Activated CD8-positive, alpha-beta T cell treated with anti-CD3 and anti-CD28 coated beads, Interleukin-2, amount 10 ng/mL, durations not matched to agents 7 days and 5 days (primary cell): ENCODE measurements around the gene C1QTNF8. TPM values are rescaled to one million over a fixed set of nuclear protein-coding genes. Genes with fewer than 3 reads are reported as not detected.

ENCODE experiments used
- ATAC-seq: fragments of 150-1000 bp; cut with Tn5 transposase; one replicate; pipeline ENCODE4 v1.10.0; 2021; ENCODE audit warnings: moderate library complexity
- CTCF ChIA-PET: fragments of 350-600 bp; sonication (Branson Sonifier 250); formaldehyde crosslinking; loops from one replicate; lab custom pipeline; 2021; ENCODE audit warnings: antibody characterized with exemption; lab: Charles Lee
- POLR2A ChIA-PET: fragments of 350-600 bp; sonication (Branson Sonifier 250); formaldehyde crosslinking; loops from one replicate; lab custom pipeline; 2021; ENCODE audit warnings: antibody characterized with exemption; lab: Charles Lee
- DNase-seq: peaks from one replicate; pipeline ENCODE4 v3.0.0-alpha.2; 2020
- H3K27ac Mint-ChIP-seq: one replicate; pipeline ENCODE4 v1.8.0; 2021; ENCODE audit warnings: mild to moderate bottlenecking, mixed read lengths
- H3K27me3 Mint-ChIP-seq: one replicate; pipeline ENCODE4 v1.8.0; 2021; ENCODE audit warnings: low read depth, mixed read lengths
- H3K36me3 Mint-ChIP-seq: one replicate; pipeline ENCODE4 v1.8.0; 2021; ENCODE audit warnings: low read depth, mixed read lengths
- H3K4me1 Mint-ChIP-seq: one replicate; pipeline ENCODE4 v1.8.0; 2021; ENCODE audit warnings: low read depth, mixed read lengths
- H3K4me3 Mint-ChIP-seq: one replicate; pipeline ENCODE4 v1.8.0; 2021; ENCODE audit warnings: mild to moderate bottlenecking, mixed read lengths
- H3K9me3 Mint-ChIP-seq: one replicate; pipeline ENCODE4 v1.8.0; 2022; ENCODE audit warnings: mixed read lengths; ENCODE audit not compliant: insufficient read depth
- total RNA-seq, 2 experiments: library from RNA; stranded (reverse); gene quantifications; one replicate each; pipeline ENCODE4 v1.2.3, GENCODE V29; 2021

The C1QTNF8 gene
- total RNA-seq, 2 experiments from 2014 or later: not detected

- ATAC-seq: peak; percentile 72
- Mint-ChIP-seq H3K4me1 (no peaks in the 10 kb centered on the region), H3K27ac (no peak overlapping the region), H3K4me3 (no peak overlapping the region), H3K27me3 (no peaks in the 10 kb centered on the region), H3K9me3 (peaks cover 3% of the 10 kb centered on the region), H3K36me3 (no peaks in the 10 kb centered on the region)
- POLR2A ChIA-PET: no interaction called here
- peak; percentile 61 for DNase-seq
- CTCF ChIA-PET: interaction anchor here (0.6 to 2.3 kb wide), 5 partner anchors 11 to 243 kb away, joined by 3 to 12 read pairs (median 3); no protein-coding TSS in a partner anchor
Measured at GRCh38 chr16:1057252-1057932, 38.7 kb downstream of the C1QTNF8 start.

GRCh38 chr16:1056196-1056595 is 39.8 kb downstream of the C1QTNF8 start:
- no peak for DNase-seq
- ATAC-seq: no peak
- POLR2A ChIA-PET: no interaction called here

DNA sequence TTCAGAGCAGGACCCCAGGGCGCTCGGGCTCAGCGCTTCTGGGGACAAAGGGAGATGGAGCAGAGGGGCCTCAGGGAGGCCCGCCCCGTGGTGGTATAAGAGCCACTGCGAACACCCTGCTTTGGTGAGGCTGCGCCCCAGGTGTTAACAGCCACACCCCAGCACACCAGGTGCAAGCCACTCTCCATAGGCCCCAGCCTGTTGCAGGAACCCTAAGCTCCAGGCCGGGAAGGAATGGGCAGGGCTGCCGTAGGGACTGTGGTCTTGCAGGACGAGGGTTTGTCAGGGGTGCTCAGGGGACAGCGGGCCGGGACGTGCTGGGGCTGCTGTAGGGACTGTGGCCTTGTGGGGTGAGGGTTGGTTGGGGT is 40.5 kb downstream of the C1QTNF8 start:
- Mint-ChIP-seq H3K9me3 (peaks cover 3% of the 10 kb centered on the region), H3K36me3 (no peaks in the 10 kb centered on the region), H3K4me3 (no peak overlapping the region), H3K27me3 (no peaks in the 10 kb centered on the region), H3K4me1 (no peaks in the 10 kb centered on the region), H3K27ac (no peak overlapping the region)
- CTCF ChIA-PET: interaction anchor here (2.3 kb wide), 1 partner anchor 241 kb away, joined by 12 read pairs; no protein-coding TSS in a partner anchor
- ATAC-seq (no peak), DNase-seq (no peak)
- POLR2A ChIA-PET: no interaction called here

More at GRCh38 chr16:1056196-1056595, 39.8 kb downstream of the C1QTNF8 start:
- H3K27me3 Mint-ChIP-seq: no peaks in the 10 kb centered on the region
- H3K9me3 Mint-ChIP-seq: peaks cover 3% of the 10 kb centered on the region
- CTCF ChIA-PET: interaction anchor here (0.6 to 2.3 kb wide), 2 partner anchors 242 to 344 kb away, joined by 3 to 12 read pairs; no protein-coding TSS in a partner anchor
- no peaks in the 10 kb centered on the region for H3K4me1 Mint-ChIP-seq
- no peak overlapping the region for H3K27ac Mint-ChIP-seq
- no peak overlapping the region for H3K4me3 Mint-ChIP-seq
- H3K36me3 Mint-ChIP-seq: no peaks in the 10 kb centered on the region

GRCh38 chr16:1054660-1055556 is 41.1 kb downstream of the C1QTNF8 start:
- Mint-ChIP-seq H3K36me3 (no peaks in the 10 kb centered on the region), H3K27me3 (no peaks in the 10 kb centered on the region), H3K9me3 (peaks cover 3% of the 10 kb centered on the region), H3K27ac (no peak overlapping the region), H3K4me1 (no peaks in the 10 kb centered on the region), H3K4me3 (no peak overlapping the region)
- CTCF ChIA-PET: no interaction called here
- DNase-seq (peak; percentile 41), ATAC-seq (no peak)
- POLR2A ChIA-PET: no interaction called here

- no peaks in the 10 kb centered on the region for H3K36me3 Mint-ChIP-seq
- DNase-seq: no peak
- H3K27me3 Mint-ChIP-seq: no peaks in the 10 kb centered on the region
- CTCF ChIA-PET: no interaction called here
- H3K4me1 Mint-ChIP-seq: no peaks in the 10 kb centered on the region
- H3K9me3 Mint-ChIP-seq: no peaks in the 10 kb centered on the region
- ATAC-seq: no peak
- POLR2A ChIA-PET: no interaction called here
- H3K4me3 Mint-ChIP-seq: no peak overlapping the region
- H3K27ac Mint-ChIP-seq: no peak overlapping the region
Measured at GRCh38 chr16:1053700-1054368, 42.2 kb downstream of the C1QTNF8 start.

DNA sequence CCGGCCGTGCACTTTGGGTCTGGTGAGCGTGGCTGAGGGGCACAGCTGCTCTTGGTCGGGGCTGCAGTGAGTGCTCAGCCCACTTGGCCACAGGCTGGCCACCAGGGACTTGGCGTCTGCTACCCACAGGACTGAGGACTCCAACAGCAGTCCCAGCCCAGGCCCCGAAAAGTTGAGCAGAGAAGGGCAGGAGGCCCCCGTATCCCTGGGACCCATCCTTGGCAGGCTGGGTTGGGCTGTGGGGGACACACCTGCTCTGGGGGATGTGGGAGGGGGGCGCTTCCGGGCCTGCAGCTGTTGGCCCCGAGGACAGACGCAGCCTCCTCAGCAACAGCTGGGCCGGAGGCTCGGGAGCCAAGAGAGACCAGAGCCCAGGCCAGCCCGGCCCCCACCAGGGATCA is 42.9 kb downstream of the C1QTNF8 start:
- ATAC-seq (no peak), DNase-seq (no peak)
- ChIA-PET CTCF (no interaction called here), POLR2A (no interaction called here)
- Mint-ChIP-seq H3K27ac (no peak overlapping the region), H3K4me3 (no peak overlapping the region), H3K27me3 (no peaks in the 10 kb centered on the region), H3K36me3 (no peaks in the 10 kb centered on the region), H3K9me3 (no peaks in the 10 kb centered on the region), H3K4me1 (no peaks in the 10 kb centered on the region)

DNA sequence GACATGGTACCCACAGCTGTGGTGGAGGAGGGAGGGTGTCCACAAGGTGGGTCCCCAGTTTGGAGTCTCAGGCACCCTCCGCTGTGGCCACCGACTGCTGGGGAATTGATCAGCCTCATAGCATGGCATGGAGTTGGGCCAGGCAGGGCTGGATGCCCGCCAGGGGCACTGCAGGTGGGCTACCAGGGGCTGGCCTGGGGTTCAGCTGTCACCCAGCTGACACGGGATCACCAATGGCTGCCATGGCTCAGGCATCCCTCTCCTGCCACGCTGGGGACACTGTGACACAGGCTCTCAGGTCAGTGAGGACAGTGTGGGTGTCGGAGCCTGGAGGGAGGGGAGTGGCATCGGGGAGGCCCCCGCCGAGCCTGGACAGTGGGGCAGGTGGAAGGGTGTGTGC is 43.3 kb downstream of the C1QTNF8 start:
- ATAC-seq (no peak), DNase-seq (no peak)
- Mint-ChIP-seq H3K27ac (no peak overlapping the region), H3K9me3 (no peaks in the 10 kb centered on the region), H3K27me3 (no peaks in the 10 kb centered on the region), H3K36me3 (no peaks in the 10 kb centered on the region), H3K4me1 (no peaks in the 10 kb centered on the region), H3K4me3 (no peak overlapping the region)
- POLR2A ChIA-PET: no interaction called here
- CTCF ChIA-PET: no interaction called here

DNA sequence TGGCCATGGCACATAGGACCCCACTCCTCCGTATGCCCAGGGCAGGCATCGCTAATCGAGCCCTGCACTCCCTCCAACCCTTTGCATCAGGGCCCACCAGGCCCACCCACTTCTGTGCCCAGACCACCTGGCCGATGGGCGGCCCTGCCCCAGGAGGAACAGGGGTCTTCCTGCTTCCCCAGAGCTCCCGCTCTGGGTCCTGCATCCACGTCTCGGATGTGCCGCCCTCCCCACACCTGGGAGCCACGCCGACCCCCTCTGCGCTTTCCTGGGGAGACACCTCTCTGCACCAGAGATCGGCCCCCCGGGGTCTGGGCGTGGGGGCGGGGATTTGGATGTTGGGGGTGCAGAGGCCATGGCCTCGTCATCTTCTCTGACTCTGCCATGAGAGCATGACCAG is 44.6 kb downstream of the C1QTNF8 start:
- ATAC-seq (no peak), DNase-seq (no peak)
- Mint-ChIP-seq H3K4me1 (no peaks in the 10 kb centered on the region), H3K4me3 (no peak overlapping the region), H3K27ac (no peak overlapping the region), H3K36me3 (no peaks in the 10 kb centered on the region), H3K27me3 (no peaks in the 10 kb centered on the region), H3K9me3 (no peaks in the 10 kb centered on the region)
- POLR2A ChIA-PET: no interaction called here
- CTCF ChIA-PET: no interaction called here

DNA sequence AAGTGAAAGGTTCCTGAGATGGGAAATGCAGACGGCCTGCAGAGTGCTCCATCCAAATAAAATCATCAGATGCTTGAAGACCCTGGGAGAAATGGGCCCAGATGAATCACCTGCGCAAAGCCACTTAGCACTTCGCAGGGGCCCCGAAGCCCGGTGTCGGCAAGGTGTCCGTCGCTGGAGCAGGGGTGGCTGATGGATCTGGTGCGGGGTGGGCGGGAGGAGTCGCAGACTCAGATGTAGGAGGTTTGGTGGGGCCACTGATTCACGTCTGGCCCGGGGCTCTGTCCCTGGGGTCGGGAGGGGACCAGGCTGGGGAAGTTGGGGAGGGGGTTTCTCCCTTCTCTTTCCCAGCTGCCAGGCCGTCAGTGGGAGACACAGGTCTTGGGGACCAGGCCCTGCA is 45.1 kb downstream of the C1QTNF8 start:
- ATAC-seq (no peak), DNase-seq (no peak)
- no peaks in the 10 kb centered on the region for H3K4me1 Mint-ChIP-seq
- H3K27me3 Mint-ChIP-seq: no peaks in the 10 kb centered on the region
- CTCF ChIA-PET: no interaction called here
- no peak overlapping the region for H3K4me3 Mint-ChIP-seq
- no peaks in the 10 kb centered on the region for H3K36me3 Mint-ChIP-seq
- H3K9me3 Mint-ChIP-seq: no peaks in the 10 kb centered on the region
- no peak overlapping the region for H3K27ac Mint-ChIP-seq
- POLR2A ChIA-PET: no interaction called here

DNA sequence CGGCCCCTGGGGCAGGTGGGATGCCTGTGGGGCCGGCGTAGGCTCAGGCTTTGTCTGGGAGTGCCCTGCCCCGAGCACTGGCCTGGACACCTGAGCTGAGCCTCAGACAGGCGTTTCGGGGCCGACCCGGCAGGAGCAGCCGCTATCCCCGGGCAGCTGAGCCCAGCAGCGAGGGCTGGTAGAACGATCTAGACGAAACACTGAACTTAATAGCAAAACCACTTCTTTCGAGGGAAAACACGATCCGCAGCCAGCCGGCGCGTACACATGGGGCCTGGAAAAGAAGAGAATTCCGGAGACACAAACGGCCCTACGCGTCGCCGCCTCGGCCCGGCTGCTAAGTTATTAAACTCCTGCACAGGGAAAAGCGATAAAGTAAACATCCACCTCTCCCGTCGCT is 45.5 kb downstream of the C1QTNF8 start:
- H3K9me3 Mint-ChIP-seq: no peaks in the 10 kb centered on the region
- CTCF ChIA-PET: no interaction called here
- H3K36me3 Mint-ChIP-seq: no peaks in the 10 kb centered on the region
- H3K4me1 Mint-ChIP-seq: no peaks in the 10 kb centered on the region
- no peak overlapping the region for H3K4me3 Mint-ChIP-seq
- H3K27ac Mint-ChIP-seq: no peak overlapping the region
- ATAC-seq (no peak), DNase-seq (no peak)
- POLR2A ChIA-PET: no interaction called here
- no peaks in the 10 kb centered on the region for H3K27me3 Mint-ChIP-seq

DNA sequence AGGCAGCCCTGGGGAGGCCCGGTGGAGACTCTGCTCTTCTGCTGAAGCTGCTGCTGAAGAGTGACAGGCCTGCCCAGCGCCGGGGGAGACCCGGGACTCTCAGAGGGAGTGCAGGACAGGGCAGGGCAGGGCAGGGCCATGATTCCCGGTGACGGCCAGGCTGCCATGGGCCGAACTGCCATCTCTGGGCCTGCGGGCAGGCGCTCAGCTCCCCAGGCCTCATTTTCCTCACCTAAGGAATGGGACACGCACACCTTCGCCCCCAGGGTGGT is 46.1 kb downstream of the C1QTNF8 start:
- Mint-ChIP-seq H3K36me3 (no peaks in the 10 kb centered on the region), H3K4me1 (no peaks in the 10 kb centered on the region), H3K4me3 (no peak overlapping the region), H3K9me3 (no peaks in the 10 kb centered on the region), H3K27ac (no peak overlapping the region), H3K27me3 (no peaks in the 10 kb centered on the region)
- ChIA-PET POLR2A (no interaction called here), CTCF (no interaction called here)
- DNase-seq (no peak), ATAC-seq (no peak)
